Measurements from ENCODE around the gene C2CD3.

The C2CD3 gene

DNA sequence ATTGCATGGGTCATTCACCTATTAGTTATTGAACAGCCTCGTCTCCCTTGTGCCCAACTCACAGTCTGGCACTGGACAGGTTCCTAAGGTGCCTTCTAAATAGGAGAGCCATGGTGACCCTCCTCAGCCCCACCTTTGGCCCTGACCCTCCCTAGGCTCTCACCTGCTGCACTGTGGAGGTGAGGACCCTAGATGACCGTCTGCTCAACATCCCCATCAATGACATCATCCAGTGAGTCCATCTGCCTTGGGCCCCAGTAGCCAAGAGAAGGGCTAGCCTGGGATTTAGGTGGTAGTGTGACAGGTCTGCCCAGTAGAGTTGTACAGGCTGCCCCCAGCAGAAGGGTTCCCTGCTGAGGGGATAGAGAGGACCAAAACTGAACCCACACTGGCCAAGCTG, 201.7 kb downstream of the C2CD3 start:
- Mint-ChIP-seq H3K4me3 (no peak overlapping the region), H3K36me3 (peaks cover 20% of the 10 kb centered on the region)

DNA sequence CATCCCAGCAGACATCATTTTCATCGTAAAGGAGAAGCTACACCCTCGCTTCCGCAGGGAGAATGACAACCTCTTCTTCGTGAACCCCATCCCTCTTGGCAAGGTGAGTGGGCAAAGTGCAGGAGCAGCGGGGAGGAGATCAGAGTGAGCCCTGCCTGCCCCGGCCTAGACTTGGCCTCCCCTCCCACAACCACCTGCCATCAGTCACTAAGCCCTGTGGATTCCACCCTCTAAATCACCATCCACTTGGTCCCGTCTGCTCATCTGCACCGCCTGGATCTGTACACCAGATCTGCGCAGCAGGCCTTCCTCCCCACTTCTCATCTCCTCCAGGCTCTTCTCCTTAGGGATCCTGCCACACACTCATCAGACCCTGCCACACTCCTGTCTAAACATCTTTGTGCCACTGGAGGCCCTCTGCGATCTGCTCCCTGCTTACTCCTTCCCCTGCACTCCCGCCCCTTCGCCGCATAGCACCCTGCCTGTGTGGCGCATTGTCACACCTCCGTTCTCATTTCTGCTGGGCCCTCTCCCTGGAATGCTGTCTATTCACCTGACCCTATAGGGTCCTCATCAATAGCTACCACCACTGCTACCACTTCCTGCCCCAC, 202.3 kb downstream of the C2CD3 start:
- CTCF ChIA-PET: interaction anchor here (1.6 kb wide), 1 partner anchor 353 kb away, joined by 4 read pairs; no protein-coding TSS in a partner anchor
- peaks cover 15% of the 10 kb centered on the region for H3K36me3 Mint-ChIP-seq
- peaks cover 61% of the 10 kb centered on the region for H3K4me1 Mint-ChIP-seq
- H3K4me3 Mint-ChIP-seq: no peak overlapping the region
- DNase-seq: no peak
- H3K9me3 Mint-ChIP-seq: no peaks in the 10 kb centered on the region
- peaks cover 18% of the 10 kb centered on the region for H3K27me3 Mint-ChIP-seq
- peak overlapping the region; percentile 30 for H3K27ac Mint-ChIP-seq

More for the DNA sequence above, 201.7 kb downstream of the C2CD3 start:
- CTCF ChIA-PET: interaction anchor here (1.6 to 1.9 kb wide), 2 partner anchors 11 to 352 kb away, joined by 4 to 7 read pairs; no protein-coding TSS in a partner anchor
- Mint-ChIP-seq H3K4me1 (peaks cover 64% of the 10 kb centered on the region), H3K27ac (peak overlapping the region; percentile 0), H3K9me3 (no peaks in the 10 kb centered on the region), H3K27me3 (peaks cover 18% of the 10 kb centered on the region)
- no peak for DNase-seq

- peaks cover 23% of the 10 kb centered on the region for H3K27me3 Mint-ChIP-seq
- H3K36me3 Mint-ChIP-seq: no peaks in the 10 kb centered on the region
- peaks cover 37% of the 10 kb centered on the region for H3K4me1 Mint-ChIP-seq
- no peak overlapping the region for H3K4me3 Mint-ChIP-seq
- no peaks in the 10 kb centered on the region for H3K9me3 Mint-ChIP-seq
- DNase-seq: no peak
- H3K27ac Mint-ChIP-seq: no peak overlapping the region
- CTCF ChIA-PET: interaction anchor here (1.5 kb wide), 1 partner anchor 17 kb away, joined by 5 read pairs; the partner anchor contains the start of gene UCP2
Observed at GRCh38 chr11:73965764-73966121, 205.1 kb downstream of the C2CD3 start.

GRCh38 chr11:73965076-73965763, 205.6 kb downstream of the C2CD3 start:
- DNase-seq: no peak
- H3K4me1 Mint-ChIP-seq: peaks cover 32% of the 10 kb centered on the region
- H3K4me3 Mint-ChIP-seq: no peak overlapping the region
- H3K36me3 Mint-ChIP-seq: no peaks in the 10 kb centered on the region
- CTCF ChIA-PET: interaction anchor here (0.5 to 2.9 kb wide), 8 partner anchors 15 to 484 kb away, joined by 3 to 15 read pairs (median 4); partner anchors contain the start of gene UCP2
- H3K9me3 Mint-ChIP-seq: no peaks in the 10 kb centered on the region
- no peak overlapping the region for H3K27ac Mint-ChIP-seq
- H3K27me3 Mint-ChIP-seq: peaks cover 23% of the 10 kb centered on the region

DNA sequence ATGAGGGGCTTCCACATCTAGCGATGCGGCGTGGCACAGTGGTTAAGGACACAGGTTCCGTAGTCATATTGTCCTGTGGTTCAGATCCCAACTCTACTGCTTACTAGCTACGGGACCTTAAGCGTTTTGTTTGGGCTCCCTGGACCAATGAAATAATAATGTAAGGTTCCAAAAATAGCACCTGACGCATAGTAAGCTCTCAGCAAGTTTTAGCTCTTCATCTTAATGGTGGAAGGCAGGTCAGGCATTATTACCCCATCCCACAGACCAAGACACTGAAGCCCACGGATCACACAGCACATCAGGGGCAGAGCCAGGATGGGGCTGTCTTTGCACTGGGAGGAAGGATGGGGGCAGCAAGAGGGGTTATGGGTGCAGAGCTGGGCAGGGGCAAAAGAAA, 206.9 kb downstream of the C2CD3 start:
- no peak for DNase-seq
- H3K4me1 Mint-ChIP-seq: peaks cover 18% of the 10 kb centered on the region
- CTCF ChIA-PET: interaction anchor here (0.7 to 2.9 kb wide), 21 partner anchors 17 to 486 kb away, joined by 3 to 15 read pairs (median 4); partner anchors contain the start of genes C2CD3 and PPME1
- H3K4me3 Mint-ChIP-seq: no peak overlapping the region
- peaks cover 29% of the 10 kb centered on the region for H3K27me3 Mint-ChIP-seq
- H3K36me3 Mint-ChIP-seq: no peaks in the 10 kb centered on the region
- H3K9me3 Mint-ChIP-seq: no peaks in the 10 kb centered on the region
- H3K27ac Mint-ChIP-seq: no peak overlapping the region

All from activated naive CD4-positive, alpha-beta T cell treated with anti-CD3 and anti-CD28 coated beads, Interleukin-2, amount 10 ng/mL, durations not matched to agents 7 days and 5 days (primary cell).